ENCODE measurements around the gene C12orf43. TPM values are rescaled to one million over a fixed set of nuclear protein-coding genes. Genes with fewer than 3 reads are reported as not detected.

Gene C12orf43
- total RNA-seq, 4 donors from 2014 or later: 15.1 to 20.2 (median 17.7) TPM

DNA sequence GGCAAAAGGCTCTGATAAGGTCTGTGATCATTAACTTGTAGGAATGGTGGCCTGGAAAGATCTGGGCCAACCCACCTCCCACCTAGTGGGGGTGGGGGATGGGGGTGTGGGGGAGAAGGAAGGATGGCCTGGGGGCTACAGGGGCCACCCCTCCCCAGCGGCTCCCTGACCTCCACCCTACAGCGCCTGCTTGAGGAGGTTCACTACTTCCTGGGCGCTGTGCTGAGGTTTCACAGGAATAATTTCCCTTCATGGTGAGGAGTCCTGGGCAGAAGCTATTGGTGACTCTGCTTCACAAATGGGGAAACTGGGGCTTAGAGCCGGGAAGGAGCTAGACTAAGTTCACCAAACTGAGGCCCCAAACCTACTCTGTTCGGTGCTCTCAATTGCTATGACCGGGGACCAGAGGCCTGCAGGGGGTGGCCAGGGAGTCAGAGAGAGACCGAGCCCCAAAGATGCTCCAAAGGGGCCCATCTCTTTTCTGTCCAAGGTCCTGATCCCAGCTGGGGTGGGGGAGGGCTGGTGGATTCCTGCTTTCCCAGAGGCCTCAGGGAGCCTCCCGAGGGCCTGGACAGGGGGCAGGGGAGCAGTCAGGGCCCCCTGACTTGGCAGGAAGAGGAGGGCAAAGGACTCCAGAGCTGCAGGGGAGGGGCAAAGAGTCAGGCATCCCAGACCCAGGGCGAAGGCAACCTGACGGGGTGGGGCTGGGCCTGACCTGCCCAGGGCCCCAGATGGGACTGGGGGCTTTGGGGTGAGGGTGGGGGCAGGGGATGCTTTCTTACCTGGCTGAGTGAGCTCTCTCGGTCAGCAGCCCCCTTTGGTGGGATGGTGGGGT, 36.2 kb downstream of the C12orf43 start:
- ATAC-seq: no peak
- Histone ChIP-seq H3K27ac (no peak overlapping the region), H3K4me1 (peaks cover 0 to 15% (median 0%) of the 10 kb centered on the region in 3 donors), H3K36me3 (no peaks in the 10 kb centered on the region), H3K4me3 (no peak overlapping the region), H3K9me3 (no peaks in the 10 kb centered on the region), H3K27me3 (no peaks in the 10 kb centered on the region)
- 73 to 75% methylated on average over 2 of the region's 11 CpGs for WGBS, 2 donors (ENCODE audit: low coverage in 1 of 2)
- TF ChIP-seq EP300 (IDR thresholded peaks at IDR 0.05): no peak

DNA sequence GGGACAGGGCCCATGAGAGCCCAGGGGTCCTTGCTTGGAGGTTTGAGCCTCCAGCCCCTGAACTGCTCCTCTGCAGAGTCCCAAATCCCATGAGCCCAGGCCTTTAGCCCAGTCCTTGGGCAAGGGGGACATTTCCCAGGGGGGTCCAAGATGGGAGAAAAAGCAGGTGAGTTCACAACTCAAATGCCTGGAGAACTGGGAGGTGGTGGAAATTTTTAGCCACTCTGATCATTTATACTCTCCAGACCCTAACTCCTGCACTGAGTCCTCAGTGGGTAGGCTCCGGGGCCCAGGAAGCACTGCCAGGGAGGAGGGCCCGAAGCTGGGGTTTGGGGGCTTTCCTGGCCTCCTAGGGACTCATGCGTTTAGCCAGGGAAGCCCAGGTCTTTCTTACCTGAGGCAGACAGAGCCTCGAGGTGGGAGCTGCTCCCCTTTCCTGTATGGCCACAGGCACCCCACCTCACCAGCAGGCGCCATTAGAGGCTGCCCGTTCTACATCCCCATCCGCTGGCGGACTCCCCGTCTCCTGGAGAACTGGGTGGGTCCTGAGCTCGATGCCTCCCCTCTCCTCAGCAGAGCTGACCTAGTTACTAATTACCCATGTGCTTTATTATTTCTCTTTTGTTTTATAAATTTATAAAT, 36.9 kb downstream of the C12orf43 start:
- H3K27me3 ChIP-seq: no peaks in the 10 kb centered on the region
- peaks cover 0 to 15% (median 0%) of the 10 kb centered on the region in 3 donors for H3K4me1 ChIP-seq
- no peak overlapping the region for H3K27ac ChIP-seq
- WGBS, 2 donors (ENCODE audit: low coverage in 1 of 2): 88 to 92% methylated on average over 7 to 8 of the region's 10 CpGs
- ATAC-seq: no peak
- no peaks in the 10 kb centered on the region for H3K9me3 ChIP-seq
- H3K36me3 ChIP-seq: no peaks in the 10 kb centered on the region
- no peak overlapping the region for H3K4me3 ChIP-seq
- TF ChIP-seq POLR2A (IDR thresholded peaks at IDR 0.05) (no peak), EP300 (IDR thresholded peaks at IDR 0.05) (no peak), POLR2AphosphoS5 (IDR thresholded peaks at IDR 0.05) (no peak)
- TF ChIP-seq, protein P1, sequence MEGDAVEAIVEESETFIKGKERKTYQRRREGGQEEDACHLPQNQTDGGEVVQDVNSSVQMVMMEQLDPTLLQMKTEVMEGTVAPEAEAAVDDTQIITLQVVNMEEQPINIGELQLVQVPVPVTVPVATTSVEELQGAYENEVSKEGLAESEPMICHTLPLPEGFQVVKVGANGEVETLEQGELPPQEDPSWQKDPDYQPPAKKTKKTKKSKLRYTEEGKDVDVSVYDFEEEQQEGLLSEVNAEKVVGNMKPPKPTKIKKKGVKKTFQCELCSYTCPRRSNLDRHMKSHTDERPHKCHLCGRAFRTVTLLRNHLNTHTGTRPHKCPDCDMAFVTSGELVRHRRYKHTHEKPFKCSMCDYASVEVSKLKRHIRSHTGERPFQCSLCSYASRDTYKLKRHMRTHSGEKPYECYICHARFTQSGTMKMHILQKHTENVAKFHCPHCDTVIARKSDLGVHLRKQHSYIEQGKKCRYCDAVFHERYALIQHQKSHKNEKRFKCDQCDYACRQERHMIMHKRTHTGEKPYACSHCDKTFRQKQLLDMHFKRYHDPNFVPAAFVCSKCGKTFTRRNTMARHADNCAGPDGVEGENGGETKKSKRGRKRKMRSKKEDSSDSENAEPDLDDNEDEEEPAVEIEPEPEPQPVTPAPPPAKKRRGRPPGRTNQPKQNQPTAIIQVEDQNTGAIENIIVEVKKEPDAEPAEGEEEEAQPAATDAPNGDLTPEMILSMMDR (IDR thresholded peaks at IDR 0.05): no peak

DNA sequence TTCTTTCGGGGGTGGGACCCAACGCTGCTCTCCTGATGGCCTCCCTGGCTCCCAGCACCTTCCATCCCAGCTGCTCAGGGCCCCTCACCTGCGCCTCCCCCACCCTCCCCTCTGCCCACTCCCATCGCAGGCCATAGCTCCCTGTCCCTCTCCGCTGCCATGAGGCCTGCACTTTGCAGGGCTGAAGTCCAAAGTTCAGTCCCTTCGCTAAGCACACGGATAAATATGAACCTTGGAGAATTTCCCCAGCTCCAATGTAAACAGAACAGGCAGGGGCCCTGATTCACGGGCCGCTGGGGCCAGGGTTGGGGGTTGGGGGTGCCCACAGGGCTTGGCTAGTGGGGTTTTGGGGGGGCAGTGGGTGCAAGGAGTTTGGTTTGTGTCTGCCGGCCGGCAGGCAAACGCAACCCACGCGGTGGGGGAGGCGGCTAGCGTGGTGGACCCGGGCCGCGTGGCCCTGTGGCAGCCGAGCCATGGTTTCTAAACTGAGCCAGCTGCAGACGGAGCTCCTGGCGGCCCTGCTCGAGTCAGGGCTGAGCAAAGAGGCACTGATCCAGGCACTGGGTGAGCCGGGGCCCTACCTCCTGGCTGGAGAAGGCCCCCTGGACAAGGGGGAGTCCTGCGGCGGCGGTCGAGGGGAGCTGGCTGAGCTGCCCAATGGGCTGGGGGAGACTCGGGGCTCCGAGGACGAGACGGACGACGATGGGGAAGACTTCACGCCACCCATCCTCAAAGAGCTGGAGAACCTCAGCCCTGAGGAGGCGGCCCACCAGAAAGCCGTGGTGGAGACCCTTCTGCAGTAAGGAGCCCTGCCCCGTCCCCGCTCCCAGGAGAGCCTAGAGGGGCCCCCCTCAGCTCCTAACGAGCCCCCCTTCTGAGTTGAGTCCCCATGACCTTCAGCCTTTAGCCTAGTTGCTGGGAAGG, 37.7 kb downstream of the C12orf43 start, which contains the start of gene HNF1A:
Gene HNF1A (plus strand): TSS at position 248 of the 924 bp plus-strand sequence. CDS start 226 bp downstream, at position 474.
- peak within 1 kb of the TSS in 2 of 4 donors; percentile 52 to 66 for H3K27ac ChIP-seq
- peak; percentile 46 for ATAC-seq
- H3K4me3 ChIP-seq: peak within 1 kb of the TSS in 1 of 2 donors; percentile 23

DNA sequence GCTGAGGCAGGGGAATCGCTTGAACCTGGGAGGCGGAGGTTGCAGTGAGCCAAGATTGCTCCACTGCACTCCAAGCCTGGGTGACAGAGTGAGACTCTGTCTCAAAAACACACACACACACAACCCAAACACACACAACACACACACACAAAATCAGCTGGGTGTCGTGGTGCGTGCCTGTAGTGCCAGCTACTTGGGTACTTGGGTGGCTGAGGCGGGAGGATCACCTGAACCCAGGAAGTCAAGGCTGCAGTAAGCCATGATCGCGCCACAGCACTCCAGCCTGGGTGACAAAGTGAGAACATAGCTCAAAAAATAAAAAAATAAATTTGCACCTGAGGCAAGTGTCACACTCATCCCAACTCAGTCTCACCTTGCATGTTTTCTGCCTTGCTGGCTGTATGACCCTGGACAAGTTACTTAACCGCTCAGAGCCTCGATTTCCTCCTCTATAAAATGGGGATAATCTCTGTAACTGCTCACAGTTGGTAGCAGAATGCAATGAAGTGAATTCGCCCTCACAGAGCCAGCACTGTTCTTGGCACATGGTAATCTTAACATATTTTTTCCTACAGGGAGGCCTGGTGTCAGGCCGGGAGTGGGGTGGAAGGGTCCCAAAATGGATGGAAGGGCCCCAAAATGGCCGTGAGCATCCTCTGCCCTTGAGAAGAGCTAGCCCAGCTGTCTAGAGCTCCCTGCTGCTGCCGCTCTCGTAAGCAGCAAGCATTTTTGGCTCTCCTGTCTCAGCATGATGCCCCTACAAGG, 38.6 kb downstream of the C12orf43 start:
- Histone ChIP-seq H3K27me3 (no peaks in the 10 kb centered on the region), H3K36me3 (no peaks in the 10 kb centered on the region), H3K4me3 (no peak overlapping the region), H3K9me3 (no peaks in the 10 kb centered on the region), H3K27ac (peak overlapping the region in 2 of 4 donors; percentile 52 to 66), H3K4me1 (peaks cover 0 to 15% (median 0%) of the 10 kb centered on the region in 3 donors)
- WGBS, 2 donors (ENCODE audit: low coverage in 1 of 2): 93% methylated on average over 7 of the region's 14 CpGs; no CpG with 5 or more reads in 1 of the 2 donors
- ATAC-seq: no peak
- TF ChIP-seq, protein P1 (IDR thresholded peaks at IDR 0.05): no peak
- TF ChIP-seq POLR2A (IDR thresholded peaks at IDR 0.05) (no peak), POLR2AphosphoS5 (IDR thresholded peaks at IDR 0.05) (no peak), EP300 (IDR thresholded peaks at IDR 0.05) (no peak)

More for the DNA sequence above, 37.7 kb downstream of the C12orf43 start, which contains the start of gene HNF1A:
- 80% methylated on average over 7 of the region's 40 CpGs; no CpG with 5 or more reads in 1 of the 2 donors for WGBS, 2 donors (ENCODE audit: low coverage in 1 of 2)
- Histone ChIP-seq H3K36me3 (no peaks in the 10 kb centered on the region), H3K9me3 (no peaks in the 10 kb centered on the region), H3K4me1 (peaks cover 0 to 15% (median 0%) of the 10 kb centered on the region in 3 donors), H3K27me3 (no peaks in the 10 kb centered on the region)
- TF ChIP-seq POLR2A (IDR thresholded peaks at IDR 0.05) (no peak), POLR2AphosphoS5 (IDR thresholded peaks at IDR 0.05) (no peak), EP300 (IDR thresholded peaks at IDR 0.05) (no peak)
- TF ChIP-seq, protein P1 (IDR thresholded peaks at IDR 0.05): no peak
